GM21786 (cell line): ENCODE results near the gene LIX1.
A peak's percentile ranks its signal among the peaks of the same experiment; 100 is the strongest.
"Not testable (repeated sequence)": the region's sequence is repeated elsewhere in the genome, so short reads cannot be mapped to it uniquely, and the experiment has no call there.

ENCODE experiments used
- ATAC-seq: cut with Tn5 transposase; IDR thresholded peaks from one replicate; pipeline ENCODE4 v1.9.1; 2021; ENCODE audit not compliant: unreplicated experiment

LIX1 gene

DNA sequence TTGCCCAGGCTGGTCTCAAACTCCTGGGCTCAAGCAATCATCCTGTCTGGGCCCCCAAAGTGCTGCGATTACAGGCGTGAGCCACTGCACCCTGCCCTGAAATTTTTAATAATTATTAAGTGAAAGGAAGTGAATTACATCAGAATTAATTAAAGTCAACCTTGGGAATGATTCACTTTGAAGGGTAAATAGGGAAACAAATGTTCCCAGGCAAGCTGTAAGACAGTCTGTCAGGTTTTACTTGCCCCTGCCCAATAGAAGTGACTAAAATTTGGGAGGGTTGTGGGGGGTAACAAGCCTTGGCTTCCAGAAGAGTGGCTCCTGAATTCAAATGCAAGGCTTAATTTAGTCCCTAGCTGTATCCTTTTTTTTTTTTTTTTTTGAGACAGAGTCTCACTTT is 1.3 kb upstream of the LIX1 start:
- no peak for ATAC-seq

DNA sequence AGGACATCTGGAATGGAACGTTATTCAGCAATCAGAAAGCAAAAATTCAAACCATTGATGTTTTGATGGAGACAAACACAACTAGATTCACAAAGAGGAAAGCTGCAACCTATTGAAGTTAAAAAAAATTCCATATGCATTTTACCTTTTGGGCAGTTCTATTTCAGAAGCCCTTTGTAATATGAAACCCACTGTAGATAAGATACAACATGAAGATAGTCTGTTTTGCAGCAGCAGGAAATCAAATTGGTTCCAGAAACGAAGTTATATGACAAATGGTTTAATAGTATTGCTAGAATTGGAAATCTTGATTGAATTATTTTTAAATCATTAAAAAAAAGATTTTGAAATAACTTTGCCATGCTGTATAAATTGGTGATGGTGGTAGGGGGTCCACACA is 872 bp downstream of the LIX1 start:
- ATAC-seq = no peak

DNA sequence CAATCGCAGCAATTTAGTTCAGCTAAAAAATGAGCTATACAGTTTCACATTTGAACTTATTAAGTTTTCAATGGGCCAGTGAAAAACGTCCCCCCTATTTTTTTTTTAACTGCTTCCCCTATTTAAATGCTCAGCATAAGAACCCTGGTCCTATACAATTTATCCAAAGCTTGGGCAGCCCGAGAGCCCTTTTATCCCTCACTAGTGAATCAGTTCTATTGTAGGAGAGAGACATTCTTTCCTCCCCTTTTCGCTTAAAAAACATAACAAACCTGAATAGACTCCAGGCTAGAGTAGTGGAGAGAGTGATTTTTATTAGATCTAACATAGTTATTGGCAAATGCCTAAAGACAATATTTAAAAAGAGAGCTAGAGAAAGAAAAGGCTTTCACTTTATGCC is 1.4 kb downstream of the LIX1 start:
- no peak for ATAC-seq

DNA sequence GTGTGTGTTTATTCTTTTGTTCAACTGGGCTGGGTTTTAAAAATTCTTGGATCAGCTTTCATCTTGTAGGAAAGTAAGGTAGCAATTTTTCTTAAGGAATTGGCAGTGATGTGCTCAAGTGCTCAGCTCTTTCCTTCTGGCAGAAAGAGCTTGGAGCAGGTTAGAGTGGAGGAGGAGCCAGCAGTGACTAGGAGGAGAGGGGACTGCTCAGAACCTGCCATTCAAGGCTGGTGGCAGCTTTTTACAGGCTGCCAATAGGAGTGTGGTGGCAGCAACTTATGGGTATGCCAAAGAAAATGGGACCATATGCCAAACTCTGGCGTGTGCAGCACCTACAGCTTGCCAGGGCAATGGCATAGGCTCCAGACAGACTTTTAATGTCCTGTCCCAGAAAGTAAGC is 2.2 kb downstream of the LIX1 start:
- not testable (repeated sequence) for ATAC-seq

DNA sequence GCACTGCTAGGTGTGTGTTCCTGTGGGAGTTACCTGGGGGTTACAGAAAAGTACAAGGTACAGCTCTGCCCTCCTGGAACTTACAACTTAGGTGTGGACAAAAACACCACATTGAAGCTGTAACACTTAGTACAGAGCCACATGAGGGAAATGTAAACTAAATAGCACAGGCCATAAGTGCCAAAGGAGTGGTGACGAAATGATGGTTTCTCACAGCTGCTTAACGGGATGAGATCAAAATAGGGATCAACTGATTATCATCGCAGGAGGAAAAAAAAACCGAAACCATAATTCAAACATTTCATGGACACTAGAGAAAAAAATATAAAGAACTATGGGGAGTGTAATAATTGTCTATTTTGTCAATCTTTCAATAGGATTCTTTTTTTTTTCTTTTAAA is 5.9 kb downstream of the LIX1 start:
- no peak for ATAC-seq

DNA sequence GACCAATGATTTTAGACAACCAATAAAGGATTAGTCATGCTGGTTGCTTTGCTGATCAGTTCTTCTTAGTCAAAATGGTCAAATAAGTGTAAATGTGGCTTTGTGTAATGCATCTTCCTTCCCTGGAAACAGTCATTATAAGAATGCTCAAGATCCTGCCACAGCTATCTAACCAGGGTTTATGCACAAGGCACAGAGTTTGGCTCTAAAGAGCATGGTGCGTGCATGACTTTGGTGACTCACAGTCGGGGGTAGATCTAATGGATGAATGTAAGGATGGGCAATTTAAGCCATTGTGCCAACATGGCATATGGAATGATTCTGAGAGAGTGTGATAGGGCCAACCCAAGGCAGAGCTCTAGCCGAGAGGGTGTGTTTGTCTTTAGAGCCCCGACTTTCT is 6.5 kb downstream of the LIX1 start:
- no peak for ATAC-seq

DNA sequence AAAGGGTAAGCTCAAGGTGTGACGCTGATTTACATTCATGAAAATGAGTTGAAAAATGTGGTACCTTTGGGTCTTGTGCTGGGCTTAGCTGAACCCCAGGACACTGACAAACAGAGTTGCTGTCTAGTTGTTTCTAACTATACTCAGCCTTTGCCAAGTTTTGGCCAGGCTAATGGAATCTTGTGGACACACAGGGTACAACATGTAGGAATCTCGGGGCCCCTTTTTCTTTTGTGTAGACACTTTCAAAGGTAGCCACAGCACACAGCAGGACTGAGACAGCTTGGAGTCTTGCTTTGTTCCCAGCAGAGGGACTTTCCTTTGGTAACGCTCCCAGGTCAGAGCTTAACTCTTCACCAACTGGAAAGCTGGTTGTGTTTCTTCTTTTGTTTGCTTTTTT is 7.8 kb downstream of the LIX1 start:
- ATAC-seq = no peak

DNA sequence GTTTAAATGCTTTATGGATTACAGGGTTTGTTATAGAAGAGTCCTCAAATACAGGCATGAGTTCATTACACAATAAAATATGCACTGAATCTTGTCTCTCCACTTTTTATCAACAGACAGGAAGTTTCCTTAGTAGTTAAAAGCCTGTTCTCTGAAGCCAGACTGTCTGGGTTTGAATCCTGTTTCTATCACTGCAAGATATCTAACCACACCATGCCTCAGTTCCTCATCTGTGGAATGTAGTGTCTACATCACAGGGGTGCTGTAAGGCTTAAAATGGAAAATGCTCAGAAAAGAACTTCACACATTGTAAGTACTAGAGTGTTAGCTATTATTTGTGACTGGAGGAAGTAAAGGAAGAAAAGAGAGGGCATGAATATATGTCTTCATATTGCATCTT is 9.3 kb downstream of the LIX1 start:
- no peak for ATAC-seq

DNA sequence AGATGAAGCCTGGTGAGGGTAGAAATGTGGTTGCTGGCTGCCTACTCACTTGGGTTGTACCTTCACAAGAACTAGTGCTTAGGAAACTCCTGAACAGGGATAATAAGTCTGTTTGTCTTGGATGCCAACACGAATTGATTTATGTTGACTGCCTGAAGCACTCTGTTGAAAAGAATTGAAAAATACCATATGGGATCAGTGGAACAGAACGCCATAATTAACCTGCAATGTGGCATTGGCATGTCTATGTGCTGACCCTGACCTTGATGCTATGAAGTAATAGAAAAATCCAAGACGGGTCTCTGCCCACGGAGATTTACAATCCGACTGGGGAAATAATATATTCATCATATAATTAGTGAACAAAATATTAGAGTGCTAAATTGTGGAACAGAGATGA is 10.5 kb downstream of the LIX1 start:
- no peak for ATAC-seq

DNA sequence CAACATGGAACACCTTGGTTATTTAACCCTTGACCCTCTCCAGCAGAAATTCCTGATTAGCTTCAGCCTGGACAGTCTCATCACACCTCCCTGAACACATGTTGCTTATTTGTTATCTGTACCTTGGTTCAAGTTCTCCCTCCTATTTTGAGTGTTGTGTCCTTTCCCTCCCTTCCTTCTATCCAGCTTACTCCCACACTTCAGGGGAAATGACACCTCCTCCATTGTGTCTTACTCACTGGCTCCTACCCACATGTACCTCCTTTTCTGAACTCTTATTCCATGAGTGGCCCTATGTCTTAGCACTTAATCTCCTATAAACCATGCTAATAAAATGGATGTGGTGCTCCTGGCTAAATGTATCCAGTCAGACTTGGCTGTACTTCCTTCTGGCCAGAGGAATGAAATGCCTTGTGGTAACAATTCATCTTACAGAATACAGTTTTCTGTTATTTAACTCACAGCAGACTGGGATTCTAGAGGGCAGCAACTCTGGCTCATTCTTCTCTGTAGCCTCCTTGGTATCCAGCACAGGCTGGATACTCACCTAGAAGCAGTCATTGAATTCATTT is 11.2 kb downstream of the LIX1 start:
- no peak for ATAC-seq

DNA sequence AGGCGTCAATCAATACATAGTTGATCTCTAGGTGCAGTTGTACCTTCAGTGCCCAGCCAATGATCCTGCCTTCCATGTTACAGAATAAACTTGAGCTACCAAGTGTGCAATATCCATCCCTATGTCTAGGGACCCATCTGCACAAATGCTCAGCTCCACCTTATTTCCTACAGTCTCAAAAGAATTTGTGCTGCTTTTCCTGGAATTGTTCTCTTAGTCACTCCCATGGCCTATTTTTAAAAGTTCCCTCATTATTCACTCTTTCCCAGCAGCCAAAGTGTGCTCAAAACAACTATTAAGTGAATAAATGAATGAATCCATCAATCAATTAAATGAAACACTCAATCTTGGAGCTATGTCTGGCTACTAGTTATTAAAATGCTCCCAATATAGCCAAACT is 14.7 kb downstream of the LIX1 start:
- ATAC-seq = no peak

DNA sequence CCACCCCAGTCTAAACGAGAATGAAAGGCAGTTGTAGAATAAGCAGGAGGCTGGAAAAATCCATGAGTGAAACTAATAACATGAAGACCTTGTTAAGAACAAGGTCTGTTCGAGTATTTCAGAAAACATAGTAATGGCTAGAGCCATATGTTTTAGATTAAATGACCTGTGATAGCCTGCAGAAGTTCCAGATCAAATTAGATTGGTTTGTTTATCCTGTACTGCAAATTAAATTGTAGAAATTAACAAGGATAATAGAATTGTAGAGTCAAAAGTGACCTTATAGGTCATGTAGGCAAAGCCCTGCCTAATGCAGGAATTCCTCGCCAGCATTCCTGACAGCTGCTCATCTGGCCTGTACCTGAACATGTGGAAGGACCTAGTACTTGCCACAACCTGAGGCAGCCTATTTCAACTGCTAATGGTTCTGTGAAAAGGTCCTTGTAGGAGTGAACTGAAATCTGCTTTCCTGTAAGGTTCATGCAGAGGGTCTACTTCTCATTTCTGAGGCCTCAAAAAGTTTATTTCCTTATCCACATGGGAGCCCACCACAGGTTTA is 17.2 kb downstream of the LIX1 start:
- no peak for ATAC-seq

DNA sequence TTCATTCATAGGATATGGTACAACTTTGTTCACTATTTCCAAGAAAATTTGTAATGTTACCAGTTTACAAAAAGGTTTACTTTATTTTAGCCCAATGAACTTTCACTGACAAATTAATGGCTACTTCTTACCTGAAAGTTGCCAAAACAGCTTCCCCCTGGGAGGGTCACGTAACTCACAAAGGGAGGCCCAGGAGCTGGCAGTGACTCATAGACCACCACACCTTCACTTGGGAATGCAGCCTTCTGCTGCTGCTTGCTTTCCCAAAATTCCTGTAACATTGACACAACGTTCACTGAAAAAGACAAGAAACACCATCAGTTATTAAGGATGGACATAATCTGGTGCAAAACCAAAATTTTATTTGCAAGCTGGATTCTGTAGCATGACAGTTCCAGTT is 18.1 kb downstream of the LIX1 start:
- no peak for ATAC-seq

DNA sequence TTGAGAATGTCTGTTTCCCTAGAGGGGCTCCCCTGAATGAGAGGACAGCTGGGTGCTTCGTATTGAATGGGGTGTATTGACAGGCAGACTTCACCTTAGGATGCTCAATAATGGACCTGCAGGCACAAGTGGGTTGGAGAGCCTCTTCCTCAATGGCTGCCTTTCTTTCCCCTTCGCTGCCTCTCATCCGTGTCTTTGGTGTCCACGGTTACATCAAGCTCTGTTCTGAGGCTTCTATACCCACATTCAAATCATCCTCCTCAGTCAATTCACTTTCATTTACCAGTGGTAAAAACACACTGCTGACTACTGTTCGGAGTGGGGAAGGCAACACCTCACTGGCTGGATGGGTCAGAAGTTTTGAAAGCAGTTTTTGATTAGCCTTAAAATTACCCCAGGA is 20.6 kb downstream of the LIX1 start:
- ATAC-seq = no peak

DNA sequence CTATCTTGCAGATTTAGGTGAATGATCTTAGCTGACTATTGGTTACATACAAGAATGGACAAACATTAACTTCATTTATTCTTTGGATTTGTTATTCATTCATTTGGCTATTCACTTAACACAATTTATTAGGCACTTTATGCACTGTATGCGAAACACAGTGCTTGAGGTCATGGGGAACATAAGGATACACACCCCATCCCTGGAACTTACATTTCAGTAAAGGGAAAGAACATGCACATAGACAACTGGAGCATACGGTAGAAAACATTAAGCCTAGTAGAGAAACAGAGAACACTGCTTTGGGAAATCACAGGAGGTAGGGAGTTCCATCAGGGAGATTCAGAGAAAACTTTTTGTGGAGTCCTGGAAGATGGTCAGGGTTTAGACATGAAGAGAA is 22.2 kb downstream of the LIX1 start:
- no peak for ATAC-seq

DNA sequence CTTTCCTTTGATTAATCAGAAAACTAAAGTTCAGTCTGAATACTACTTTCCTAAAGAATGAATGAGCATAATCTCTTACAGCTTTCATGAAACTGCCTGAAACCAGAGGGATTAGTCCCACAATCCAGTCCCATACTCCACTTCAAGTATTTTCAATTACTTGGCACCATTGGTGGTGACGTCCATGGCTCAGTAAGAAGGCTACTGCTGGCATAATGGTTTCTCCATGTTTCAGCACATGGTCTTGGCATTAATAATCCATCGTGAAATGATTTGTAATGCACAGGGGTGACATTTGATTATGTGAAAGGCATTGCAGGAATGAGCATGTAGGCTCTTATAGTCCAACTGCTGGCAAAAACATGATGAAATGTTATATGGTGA is 23.4 kb downstream of the LIX1 start:
- no peak for ATAC-seq

DNA sequence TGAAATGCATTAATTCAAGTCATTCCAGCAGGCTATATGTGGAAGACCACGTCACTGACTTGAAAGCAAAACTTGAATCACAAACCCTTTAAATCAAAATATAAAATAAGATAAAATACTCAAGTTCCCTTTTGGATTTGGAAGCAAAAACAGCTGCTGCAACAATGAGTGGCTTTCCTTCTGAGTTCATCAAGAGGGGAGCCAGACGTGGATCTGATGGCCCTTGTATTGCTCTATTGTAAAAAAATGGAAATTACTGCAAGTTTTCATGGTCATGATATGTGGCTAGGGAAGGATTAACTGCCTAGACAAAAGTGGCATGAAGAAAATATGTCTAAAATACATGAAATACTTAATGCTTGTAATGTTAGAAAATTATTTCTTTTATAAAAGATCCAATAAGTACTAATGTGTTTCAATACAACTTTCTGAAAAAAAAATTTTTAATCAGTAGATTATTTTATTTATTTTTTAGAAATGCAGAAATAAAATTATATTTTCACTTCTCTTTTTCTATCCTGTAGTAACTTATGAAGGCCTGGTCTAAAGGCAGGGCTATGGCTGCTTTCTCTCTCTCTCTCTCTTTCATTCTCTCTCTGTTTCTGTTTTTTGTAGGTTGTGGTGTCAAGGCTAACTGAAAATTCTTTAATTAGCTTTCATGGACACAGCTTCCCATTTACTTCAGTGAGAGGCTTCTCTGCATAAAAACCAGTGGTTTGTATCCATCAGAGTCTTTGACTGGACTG is 24.0 kb downstream of the LIX1 start:
- ATAC-seq = peak; percentile 84

DNA sequence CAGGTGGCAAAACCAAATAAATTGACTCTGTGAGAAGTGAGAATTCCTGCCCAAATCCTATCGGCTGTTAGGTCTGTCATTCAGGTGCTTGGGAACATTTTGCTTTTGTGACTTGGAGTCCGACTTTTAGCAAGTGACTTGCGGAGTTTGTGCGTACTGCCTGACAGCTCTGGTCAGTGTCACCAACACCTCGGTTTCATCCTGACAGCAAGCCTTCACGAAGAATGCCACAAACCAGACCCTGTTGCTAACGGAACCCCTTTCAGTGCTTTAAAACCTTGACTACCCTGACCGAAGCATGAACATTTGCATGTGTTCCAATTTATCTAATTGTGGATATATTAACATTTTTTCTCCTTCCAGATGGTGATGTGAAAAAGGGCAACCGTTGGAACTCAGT is 26.5 kb downstream of the LIX1 start:
- no peak for ATAC-seq

DNA sequence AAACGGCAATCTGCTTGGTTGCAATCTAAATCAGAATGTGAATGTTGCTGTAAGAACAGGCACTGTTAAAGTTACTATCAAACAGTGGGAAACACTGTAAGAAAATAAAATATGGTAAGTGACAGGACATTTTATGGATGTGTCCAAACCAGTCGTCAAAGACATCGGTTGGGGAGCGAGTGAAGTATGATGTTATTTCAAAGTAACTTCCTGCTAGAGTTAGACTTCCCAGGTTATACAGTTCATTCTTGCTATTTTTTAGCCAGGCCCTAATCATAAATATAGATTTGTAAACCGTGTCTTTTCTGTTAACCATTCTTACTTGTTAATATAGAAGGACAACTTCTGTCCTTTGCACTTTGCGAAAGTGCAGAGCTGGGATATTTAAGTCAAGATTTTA is 30.2 kb downstream of the LIX1 start:
- ATAC-seq = no peak

DNA sequence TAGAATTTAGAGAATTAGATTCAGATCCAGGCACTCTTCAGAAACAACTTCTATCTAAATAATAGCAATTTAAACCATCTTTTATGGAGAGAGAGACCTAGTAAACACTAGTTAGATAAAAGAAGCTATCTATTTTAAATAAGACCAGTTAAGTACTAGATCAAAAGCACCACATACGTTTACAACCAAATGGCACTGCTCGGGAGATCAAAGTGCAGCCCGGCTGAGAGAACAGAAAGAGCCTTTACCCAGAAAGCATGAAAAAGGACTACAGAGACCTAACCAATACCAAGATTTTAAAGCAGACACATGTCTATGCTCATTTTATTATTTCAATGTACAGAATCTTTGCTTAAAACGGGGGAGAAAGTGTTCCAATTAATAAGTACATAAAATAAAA is 30.8 kb downstream of the LIX1 start:
- ATAC-seq = no peak

DNA sequence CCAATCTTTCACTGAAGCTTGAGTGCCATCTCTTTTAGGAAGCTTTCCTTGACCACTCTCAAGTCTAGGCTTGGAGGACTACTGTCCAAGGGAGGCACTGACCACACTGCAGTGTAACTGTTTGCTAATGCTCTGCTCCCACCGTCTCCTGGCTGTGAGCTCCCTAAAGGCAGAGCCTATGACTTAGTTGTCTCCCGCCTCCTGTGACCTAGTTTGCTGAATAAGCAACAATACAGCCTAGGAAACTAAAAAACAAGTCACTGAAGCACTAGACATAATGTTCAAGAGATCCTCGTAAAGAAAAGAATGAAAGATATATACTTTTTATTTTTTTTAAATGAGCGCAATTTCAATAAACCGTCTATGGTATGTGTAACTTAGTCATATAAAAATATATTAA is 31.4 kb downstream of the LIX1 start:
- ATAC-seq = no peak

DNA sequence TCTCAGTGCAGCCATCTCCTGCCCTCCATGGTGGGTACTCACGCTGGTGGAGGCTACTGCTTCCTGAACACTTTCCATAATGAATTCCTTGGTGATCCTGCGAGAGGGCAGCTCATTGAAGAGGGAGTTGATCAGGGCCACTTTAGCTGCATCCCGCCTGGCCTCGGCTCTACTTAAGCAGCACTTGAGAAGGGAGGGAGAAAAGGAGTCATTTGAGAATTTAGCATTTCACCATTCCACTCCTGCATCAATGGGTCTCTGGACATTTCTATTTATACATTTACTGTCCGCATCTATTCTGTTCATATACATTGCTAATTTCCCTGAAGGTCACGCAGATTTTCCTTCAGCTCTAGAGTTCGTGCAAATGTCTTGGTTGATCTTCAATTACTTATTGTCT is 35.1 kb downstream of the LIX1 start:
- no peak for ATAC-seq

DNA sequence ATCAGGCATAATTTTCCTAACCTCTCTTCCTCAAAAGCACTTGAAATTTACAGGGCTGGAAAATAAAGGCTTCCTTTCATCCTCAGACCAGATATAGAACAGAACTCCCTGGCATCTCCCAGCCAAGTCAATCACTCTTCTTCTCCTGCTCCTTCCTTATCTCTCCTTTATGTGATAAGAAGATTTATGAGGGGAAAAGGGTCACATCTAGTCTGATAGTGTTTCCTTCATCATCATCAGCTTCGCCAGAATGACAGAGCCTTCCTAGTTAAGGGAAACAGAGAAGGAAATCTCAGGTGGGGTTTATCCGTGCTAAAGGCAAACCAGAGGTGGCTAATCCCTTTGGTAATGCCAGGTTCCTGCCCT is 36.2 kb downstream of the LIX1 start:
- ATAC-seq = no peak
